Pancreas (tissue), 10 donors: ENCODE measurements around the gene ANTXR1. TPM values are rescaled to one million over a fixed set of nuclear protein-coding genes. Genes with fewer than 3 reads are reported as not detected.
"Not testable (repeated sequence)": the region's sequence is repeated elsewhere in the genome, so short reads cannot be mapped to it uniquely, and the experiment has no call there.

ENCODE experiments used
- ATAC-seq, 4 donors: fragments of 200-7000 bp; cut with Tn5 transposase; one replicate each; pipeline versions ENCODE4 v1.8.0 to v1.9.1; 2020; ENCODE audit warnings: mild to moderate bottlenecking in 4 of 4, moderate library complexity in 4 of 4
- DNase-seq, 6 donors: peaks; one replicate each; pipeline ENCODE4 v3.0.0-alpha.2; 2020
- FAIRE-seq: peaks from 2 replicates; lab custom pipeline; 2012; peaks lifted over from hg19 to GRCh38; lab: Jason Lieb, UNC
- H3K27ac ChIP-seq, 4 donors: fragments of 200-600 bp; sonication (generic); 1 replicate in 3 of 4; 2 replicates in 1 of 4; pipeline versions ENCODE4 v1.5.0 to v1.8.0; 2020
- H3K27me3 ChIP-seq, 4 donors: fragments of 200-600 bp; one replicate each; pipeline ENCODE4 v1.8.0; 2021
- H3K36me3 ChIP-seq, 3 donors: fragments of 200-600 bp; sonication (generic) in 1 of 3; one replicate each; pipeline versions ENCODE4 v1.5.0 to v1.8.0; 2020 to 2021
- H3K4me1 ChIP-seq, 3 donors: fragments of 200-600 bp; one replicate each; pipeline ENCODE4 v1.8.0; 2021
- H3K4me3 ChIP-seq, 4 donors: fragments of 200-600 bp; sonication (generic) in 2 of 4; one replicate each; pipeline versions ENCODE4 v1.5.0 to v1.8.0; 2020 to 2021
- H3K9me3 ChIP-seq, 4 donors: fragments of 200-600 bp; one replicate each; pipeline ENCODE4 v1.8.0; 2021
- WGBS, 2 donors: extraction: QIAGEN DNeasy Blood & Tissue Kit; methylation state at CpG; one replicate each; pipeline ENCODE4 v1.1.7; 2013; 5-methylcytosine and 5-hydroxymethylcytosine counted together
- intact Hi-C, 3 donors: fragments of 100-400 bp; cut with DNase I; formaldehyde crosslinking; loops; one replicate each; pipeline versions ENCODE4 v1.11.1 to v1.14.2; 2022
- polyA plus RNA-seq, 2 donors: library from polyadenylated mRNA; stranded (reverse); fragments of 200-250 nt; gene quantifications; one replicate each; pipeline ENCODE4 v1.2.3, GENCODE V29; 2013
- total RNA-seq, 6 donors: library from RNA; stranded (reverse); fragmentation: NEBNext Ultra II Directional in 4 of 6; extraction: Animal tissue kit (Norgen Biotek cat#: 25700) in 4 of 6; gene quantifications; one replicate each; pipeline versions ENCODE4 v1.2.1 to v1.2.4, GENCODE V29; 2021 to 2023
- TF ChIP-seq, protein P1 (sequence below), 4 donors: fragments of 200-600 bp; sonication (generic) in 3 of 4; IDR thresholded peaks; one replicate each; pipeline versions ENCODE4 v1.5.0 to v1.8.0; 2021; ENCODE audit warnings: antibody characterized with exemption in 4 of 4
- donor health status: healthy with polysubstance abuse.
- donor health status: DM: no; HTN: no; CAD: no; lungs with moderate emphysema.
- donor health status: DM: no; HTN: no; CAD: no.
- donor health status: control.
- donor health status: control.
- donor health status: Bipolar disorder and iron deficiency.
- donor health status: DM: yes; HTN: yes; CAD: no.
- donor health status: DM: no; HTN: no; CAD: no.
- donor health status: DM: no; HTN: no; CAD: no.
- donor health status: DM: yes; HTN: yes; CAD: no.

The ANTXR1 gene
- total and polyA plus RNA-seq, 8 donors = 1.7 to 23.4 (median 2.5) TPM

DNA sequence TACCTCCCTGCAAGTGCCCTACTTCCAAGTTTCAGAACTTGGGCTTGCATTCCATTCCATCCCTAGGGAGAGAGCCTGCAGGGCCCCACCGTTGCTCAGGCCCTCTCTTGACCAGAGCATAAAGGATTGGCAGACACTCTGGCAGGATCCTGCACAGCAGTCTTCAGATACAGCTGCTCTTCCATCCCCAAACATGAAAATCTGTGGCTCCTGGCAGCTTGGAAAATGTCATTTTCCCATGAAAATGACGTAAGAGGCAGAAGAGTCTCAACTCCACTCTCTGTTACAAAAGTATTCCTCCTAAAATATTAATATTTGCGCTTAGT, 211.5 kb downstream of the ANTXR1 start:
- ATAC-seq = peak in 3 of 4 donors; percentile 11 to 43 (median 18)
- Histone ChIP-seq H3K27ac (no peak overlapping the region), H3K9me3 (no peaks in the 10 kb centered on the region), H3K27me3 (no peaks in the 10 kb centered on the region), H3K36me3 (no peaks in the 10 kb centered on the region), H3K4me1 (peaks cover 0 to 12% (median 6%) of the 10 kb centered on the region in 3 donors), H3K4me3 (no peak overlapping the region)
- TF ChIP-seq, protein P1, sequence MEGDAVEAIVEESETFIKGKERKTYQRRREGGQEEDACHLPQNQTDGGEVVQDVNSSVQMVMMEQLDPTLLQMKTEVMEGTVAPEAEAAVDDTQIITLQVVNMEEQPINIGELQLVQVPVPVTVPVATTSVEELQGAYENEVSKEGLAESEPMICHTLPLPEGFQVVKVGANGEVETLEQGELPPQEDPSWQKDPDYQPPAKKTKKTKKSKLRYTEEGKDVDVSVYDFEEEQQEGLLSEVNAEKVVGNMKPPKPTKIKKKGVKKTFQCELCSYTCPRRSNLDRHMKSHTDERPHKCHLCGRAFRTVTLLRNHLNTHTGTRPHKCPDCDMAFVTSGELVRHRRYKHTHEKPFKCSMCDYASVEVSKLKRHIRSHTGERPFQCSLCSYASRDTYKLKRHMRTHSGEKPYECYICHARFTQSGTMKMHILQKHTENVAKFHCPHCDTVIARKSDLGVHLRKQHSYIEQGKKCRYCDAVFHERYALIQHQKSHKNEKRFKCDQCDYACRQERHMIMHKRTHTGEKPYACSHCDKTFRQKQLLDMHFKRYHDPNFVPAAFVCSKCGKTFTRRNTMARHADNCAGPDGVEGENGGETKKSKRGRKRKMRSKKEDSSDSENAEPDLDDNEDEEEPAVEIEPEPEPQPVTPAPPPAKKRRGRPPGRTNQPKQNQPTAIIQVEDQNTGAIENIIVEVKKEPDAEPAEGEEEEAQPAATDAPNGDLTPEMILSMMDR (IDR thresholded peaks at IDR 0.05) = no peak
- 59 to 60% methylated on average over 3 of the region's 3 CpGs for WGBS, 2 donors
- no peak for FAIRE-seq
- no peak for DNase-seq
- intact Hi-C loops = no loop called here

DNA sequence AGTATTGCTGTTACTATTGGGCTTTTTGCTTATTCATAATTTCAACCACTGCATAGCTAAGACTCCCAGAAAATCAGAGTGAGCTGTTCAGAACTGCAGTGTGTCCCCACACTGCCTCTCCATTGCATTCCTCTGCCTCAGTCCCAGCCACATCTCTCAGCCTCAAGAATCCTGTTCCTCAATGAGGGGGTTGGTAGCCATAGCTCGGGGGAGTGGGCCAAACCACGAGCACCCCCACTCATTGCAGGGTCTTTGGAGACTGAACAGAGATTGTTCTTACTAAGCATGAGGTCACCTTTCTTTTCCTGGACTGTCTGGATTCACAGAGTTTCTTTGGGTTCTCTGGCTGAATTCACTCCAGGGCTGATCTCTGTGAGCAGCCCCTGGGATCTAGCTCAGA, 213.0 kb downstream of the ANTXR1 start:
- Histone ChIP-seq H3K36me3 (no peaks in the 10 kb centered on the region), H3K27me3 (no peaks in the 10 kb centered on the region), H3K4me3 (no peak overlapping the region), H3K4me1 (peaks cover 0 to 12% (median 6%) of the 10 kb centered on the region in 3 donors), H3K27ac (no peak overlapping the region), H3K9me3 (no peaks in the 10 kb centered on the region)
- ATAC-seq = peak in 1 of 4 donors; percentile 55
- WGBS, 2 donors = 78 to 81% methylated on average over 2 of the region's 2 CpGs
- intact Hi-C loops = no loop called here
- DNase-seq = no peak
- FAIRE-seq = no peak
- TF ChIP-seq, protein P1 (IDR thresholded peaks at IDR 0.05) = no peak

DNA sequence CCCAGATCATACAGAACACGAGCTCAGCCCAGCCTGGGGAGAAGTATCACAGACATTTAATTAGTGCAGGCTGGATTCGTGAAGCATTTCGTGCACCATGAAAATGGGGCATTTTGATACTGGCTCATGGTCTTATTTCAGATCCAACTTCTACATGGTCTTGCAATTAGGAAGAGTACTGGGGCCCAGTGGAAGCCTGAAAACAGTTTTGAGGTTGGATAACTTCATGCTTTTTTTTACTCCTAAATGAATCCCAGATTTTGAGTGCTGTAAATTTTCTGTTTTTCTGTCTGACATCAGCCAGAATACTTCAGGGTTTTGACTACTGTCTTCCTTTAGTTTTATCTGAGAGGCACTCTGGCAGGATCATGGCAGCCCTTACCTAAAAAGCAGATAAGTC, 213.9 kb downstream of the ANTXR1 start:
- Histone ChIP-seq H3K9me3 (no peaks in the 10 kb centered on the region), H3K27me3 (no peaks in the 10 kb centered on the region), H3K4me1 (peaks cover 0 to 12% (median 6%) of the 10 kb centered on the region in 3 donors), H3K27ac (no peak overlapping the region), H3K4me3 (no peak overlapping the region), H3K36me3 (no peaks in the 10 kb centered on the region)
- DNase-seq = no peak
- intact Hi-C loops = no loop called here
- WGBS, 2 donors = 86 to 89% methylated on average over 3 of the region's 3 CpGs
- TF ChIP-seq, protein P1 (IDR thresholded peaks at IDR 0.05) = no peak
- no peak for ATAC-seq
- no peak for FAIRE-seq

DNA sequence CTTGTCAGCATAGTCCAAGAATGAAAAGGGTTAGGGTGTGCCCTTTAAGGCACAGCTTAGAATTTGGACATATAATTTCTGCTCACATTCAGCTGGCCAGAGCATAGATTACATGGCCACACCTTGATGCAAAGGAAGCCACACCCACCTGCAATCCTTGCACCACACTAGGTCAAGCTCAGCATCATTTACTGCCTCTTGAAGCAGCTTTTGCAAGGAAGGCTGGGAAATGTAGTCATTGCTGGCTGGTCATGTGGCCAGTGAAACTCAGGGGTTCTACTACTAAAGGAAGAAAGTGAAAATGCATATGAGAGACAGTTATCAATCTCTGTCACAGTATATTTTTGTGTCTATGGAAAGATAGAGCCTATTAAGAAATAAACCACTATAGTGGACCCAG, 214.7 kb downstream of the ANTXR1 start:
- TF ChIP-seq, protein P1 (IDR thresholded peaks at IDR 0.05) = no peak
- DNase-seq (no peak), ATAC-seq (no peak), FAIRE-seq (no peak)
- Histone ChIP-seq H3K36me3 (no peaks in the 10 kb centered on the region), H3K9me3 (no peaks in the 10 kb centered on the region), H3K4me3 (no peak overlapping the region), H3K27me3 (no peaks in the 10 kb centered on the region), H3K4me1 (peaks cover 0 to 12% (median 6%) of the 10 kb centered on the region in 3 donors), H3K27ac (no peak overlapping the region)
- intact Hi-C loops = no loop called here

DNA sequence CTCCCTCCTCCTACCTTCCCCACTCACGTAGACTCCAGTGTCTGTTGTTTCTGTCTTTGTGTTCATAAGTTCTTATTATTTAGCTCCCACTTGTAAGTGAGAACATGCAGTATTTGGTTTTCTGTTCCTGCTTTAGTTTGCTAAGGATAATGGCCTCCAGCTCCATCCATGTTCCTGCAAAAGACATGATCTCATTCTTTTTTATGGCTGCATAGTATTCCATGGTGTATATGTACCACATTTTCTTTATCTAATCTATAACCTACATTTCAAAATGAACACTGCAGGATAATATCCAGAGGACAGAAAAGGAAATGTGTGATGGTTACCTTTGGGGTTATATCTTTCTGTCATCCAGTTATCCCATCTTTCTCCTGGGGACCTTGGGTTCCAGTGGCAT, 218.0 kb downstream of the ANTXR1 start:
- DNase-seq, H3K27me3 ChIP-seq, H3K4me1 ChIP-seq, H3K4me3 ChIP-seq, H3K9me3 ChIP-seq, intact Hi-C loops, FAIRE-seq, H3K27ac ChIP-seq, ATAC-seq, H3K36me3 ChIP-seq: not testable (repeated sequence)
- 88 to 95% methylated on average over 1 of the region's 1 CpG for WGBS, 2 donors
